Mucosa of stomach (tissue), 1 donor: ENCODE data around the gene NSUN5.
"Not testable (repeated sequence)": the region's sequence is repeated elsewhere in the genome, so short reads cannot be mapped to it uniquely, and the experiment has no call there.

Experiments used
- H3K27me3 ChIP-seq: one replicate; pipeline ENCODE4 v1.7.0; 2013; ENCODE audit warnings: mild to moderate bottlenecking, low read length; ENCODE audit not compliant: control insufficient read depth, insufficient read depth
- H3K36me3 ChIP-seq: one replicate; pipeline ENCODE4 v1.7.0; 2013; ENCODE audit warnings: low read length; ENCODE audit not compliant: control insufficient read depth, insufficient read depth
- H3K4me1 ChIP-seq: one replicate; pipeline ENCODE4 v1.7.0; 2013; ENCODE audit warnings: mild to moderate bottlenecking, low read length; ENCODE audit not compliant: control insufficient read depth, insufficient read depth
- H3K4me3 ChIP-seq: one replicate; pipeline ENCODE4 v1.7.0; 2013; ENCODE audit warnings: low read length
- H3K9ac ChIP-seq: one replicate; pipeline ENCODE4 v1.7.0; 2013; ENCODE audit warnings: mild to moderate bottlenecking, low read length, moderate library complexity
- H3K9me3 ChIP-seq: one replicate; pipeline ENCODE4 v1.7.0; 2013; ENCODE audit warnings: mild to moderate bottlenecking, low read length, moderate library complexity; ENCODE audit not compliant: control insufficient read depth
- donor health status: Pancreatic carcinoma.

Gene NSUN5

DNA sequence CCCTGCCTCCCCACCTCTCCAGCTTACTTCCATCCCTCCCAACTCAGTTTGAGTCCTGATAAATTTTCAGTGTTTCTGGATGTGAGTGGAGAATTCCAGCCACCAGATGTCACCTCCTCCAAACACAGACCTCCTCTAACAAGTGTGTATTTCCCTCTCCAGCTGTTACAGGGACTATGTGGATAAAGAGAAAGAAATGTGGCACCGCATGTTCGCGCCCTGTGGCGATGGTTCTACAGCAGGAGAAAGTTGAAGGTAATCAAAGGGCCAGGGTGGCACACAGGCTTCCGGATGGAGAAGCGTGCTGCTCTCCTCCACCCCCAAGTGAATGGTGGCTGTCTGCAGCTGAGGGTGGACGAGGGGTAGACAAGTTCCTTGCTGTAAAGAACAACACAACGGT lies 34.0 kb upstream of the NSUN5 start:
- Histone ChIP-seq H3K4me3 (no peak overlapping the region), H3K9me3 (no peaks in the 10 kb centered on the region), H3K9ac (no peak overlapping the region), H3K4me1 (no peaks in the 10 kb centered on the region), H3K36me3 (no peaks in the 10 kb centered on the region), H3K27me3 (no peaks in the 10 kb centered on the region)

DNA sequence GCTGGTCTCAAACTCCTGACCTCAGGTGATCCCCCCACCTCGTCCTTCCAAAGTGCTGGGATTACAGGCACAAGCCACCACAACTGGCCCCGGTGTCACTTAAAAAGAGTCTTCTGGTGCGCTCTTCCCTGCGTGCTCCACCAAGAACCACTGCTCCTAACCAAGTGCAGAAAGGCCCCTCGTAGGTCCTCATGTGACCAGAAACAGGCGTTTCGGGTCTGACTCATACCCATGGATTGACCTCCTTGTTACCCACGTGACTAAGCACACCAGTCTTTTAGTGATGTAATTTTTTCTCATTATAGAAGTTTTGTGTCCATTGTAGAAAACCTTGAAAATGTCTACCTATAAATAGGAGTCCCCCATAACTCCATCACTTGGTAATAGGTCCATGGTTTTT lies 33.3 kb upstream of the NSUN5 start:
- H3K9me3 ChIP-seq: no peaks in the 10 kb centered on the region
- H3K27me3 ChIP-seq: no peaks in the 10 kb centered on the region
- no peaks in the 10 kb centered on the region for H3K36me3 ChIP-seq
- no peak overlapping the region for H3K9ac ChIP-seq
- H3K4me3 ChIP-seq: no peak overlapping the region
- no peaks in the 10 kb centered on the region for H3K4me1 ChIP-seq

DNA sequence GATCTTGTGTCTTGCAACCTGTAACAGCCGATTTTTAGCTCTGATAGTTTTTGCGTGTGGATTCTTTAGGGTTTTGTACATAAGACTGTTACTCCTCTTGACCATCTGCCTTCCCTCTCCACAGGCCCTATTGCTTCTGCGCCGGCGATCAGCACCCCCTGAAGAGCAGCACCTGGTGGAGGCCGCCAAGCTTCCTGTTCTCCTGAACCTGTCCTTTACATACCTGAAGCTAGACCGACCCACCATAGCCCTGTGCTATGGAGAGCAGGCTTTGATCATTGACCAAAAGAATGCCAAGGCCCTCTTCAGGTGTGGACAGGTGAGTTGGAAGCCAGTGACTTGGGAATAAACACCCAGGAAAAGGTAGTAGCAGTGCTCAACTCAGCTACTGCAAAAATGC lies 31.9 kb upstream of the NSUN5 start:
- Histone ChIP-seq H3K4me3 (no peak overlapping the region), H3K27me3 (no peaks in the 10 kb centered on the region), H3K9ac (no peak overlapping the region), H3K36me3 (no peaks in the 10 kb centered on the region), H3K9me3 (no peaks in the 10 kb centered on the region), H3K4me1 (no peaks in the 10 kb centered on the region)

DNA sequence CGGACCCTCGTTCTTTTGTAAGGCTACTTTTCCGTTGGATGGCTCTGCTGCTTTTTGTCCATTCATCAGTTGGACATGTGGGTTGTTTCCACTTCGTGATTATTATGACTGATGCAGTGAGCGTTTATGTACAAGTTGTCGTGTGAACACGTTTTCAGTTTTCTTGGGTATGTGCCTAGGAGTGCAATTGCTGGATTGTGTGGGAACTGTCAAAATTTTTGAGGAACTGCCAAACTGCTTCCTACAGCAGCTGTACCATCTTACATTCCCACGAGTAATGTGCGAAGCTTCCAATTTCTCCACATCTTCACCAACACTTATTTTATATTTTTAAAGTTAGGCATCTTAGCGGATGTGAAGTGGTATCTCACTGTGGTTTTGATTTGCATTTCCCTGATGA lies 29.7 kb upstream of the NSUN5 start:
- Histone ChIP-seq H3K9me3 (no peaks in the 10 kb centered on the region), H3K9ac (no peak overlapping the region), H3K4me1 (no peaks in the 10 kb centered on the region)

DNA sequence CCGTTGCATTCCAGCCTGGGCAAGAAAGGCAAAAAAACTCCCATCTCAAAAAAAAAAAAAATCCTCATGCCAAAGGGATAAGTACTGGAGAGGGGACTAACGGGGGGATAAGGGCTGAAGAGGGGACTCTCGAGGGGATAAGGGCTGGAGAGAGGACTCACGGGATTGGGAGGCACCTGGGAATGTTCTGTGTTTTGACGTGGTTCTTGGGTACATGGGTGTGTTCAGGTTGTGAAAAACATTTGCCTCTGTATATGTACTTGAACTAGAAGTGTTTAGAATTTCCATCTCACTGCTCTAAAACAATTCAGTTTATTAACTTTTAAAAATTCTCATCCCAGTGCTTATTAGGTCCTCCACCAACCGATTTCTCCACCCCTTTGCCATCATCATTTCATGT lies 23.8 kb upstream of the NSUN5 start:
- no peaks in the 10 kb centered on the region for H3K36me3 ChIP-seq
- no peaks in the 10 kb centered on the region for H3K27me3 ChIP-seq
- no peaks in the 10 kb centered on the region for H3K4me1 ChIP-seq
- no peaks in the 10 kb centered on the region for H3K9me3 ChIP-seq
- no peak overlapping the region for H3K4me3 ChIP-seq
- H3K9ac ChIP-seq: no peak overlapping the region

More for the DNA sequence above, 29.7 kb upstream of the NSUN5 start:
- Histone ChIP-seq H3K4me3 (no peak overlapping the region), H3K27me3 (no peaks in the 10 kb centered on the region), H3K36me3 (no peaks in the 10 kb centered on the region)

DNA sequence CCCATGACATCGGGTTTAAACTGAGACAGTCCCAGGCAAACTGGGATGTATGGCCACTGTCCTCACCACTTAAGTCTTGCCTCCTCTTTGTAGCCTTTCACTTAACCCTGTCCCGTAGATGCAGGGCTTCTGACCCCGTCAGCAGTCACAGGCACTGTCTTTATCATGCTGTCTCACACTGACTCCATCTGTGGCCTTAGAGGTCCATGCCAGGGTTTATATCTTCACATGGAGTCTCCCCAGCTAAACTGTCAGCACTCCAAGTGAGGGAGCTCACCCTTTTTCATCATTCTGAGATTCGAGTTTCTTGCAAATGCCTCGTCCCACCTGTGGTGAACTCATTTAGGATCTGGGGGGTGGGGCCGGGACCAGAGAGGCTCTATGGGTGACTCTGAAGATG lies 22.1 kb upstream of the NSUN5 start:
- no peaks in the 10 kb centered on the region for H3K27me3 ChIP-seq
- no peaks in the 10 kb centered on the region for H3K36me3 ChIP-seq
- H3K9me3 ChIP-seq: no peaks in the 10 kb centered on the region
- H3K4me3 ChIP-seq: no peak overlapping the region
- no peak overlapping the region for H3K9ac ChIP-seq
- H3K4me1 ChIP-seq: no peaks in the 10 kb centered on the region

DNA sequence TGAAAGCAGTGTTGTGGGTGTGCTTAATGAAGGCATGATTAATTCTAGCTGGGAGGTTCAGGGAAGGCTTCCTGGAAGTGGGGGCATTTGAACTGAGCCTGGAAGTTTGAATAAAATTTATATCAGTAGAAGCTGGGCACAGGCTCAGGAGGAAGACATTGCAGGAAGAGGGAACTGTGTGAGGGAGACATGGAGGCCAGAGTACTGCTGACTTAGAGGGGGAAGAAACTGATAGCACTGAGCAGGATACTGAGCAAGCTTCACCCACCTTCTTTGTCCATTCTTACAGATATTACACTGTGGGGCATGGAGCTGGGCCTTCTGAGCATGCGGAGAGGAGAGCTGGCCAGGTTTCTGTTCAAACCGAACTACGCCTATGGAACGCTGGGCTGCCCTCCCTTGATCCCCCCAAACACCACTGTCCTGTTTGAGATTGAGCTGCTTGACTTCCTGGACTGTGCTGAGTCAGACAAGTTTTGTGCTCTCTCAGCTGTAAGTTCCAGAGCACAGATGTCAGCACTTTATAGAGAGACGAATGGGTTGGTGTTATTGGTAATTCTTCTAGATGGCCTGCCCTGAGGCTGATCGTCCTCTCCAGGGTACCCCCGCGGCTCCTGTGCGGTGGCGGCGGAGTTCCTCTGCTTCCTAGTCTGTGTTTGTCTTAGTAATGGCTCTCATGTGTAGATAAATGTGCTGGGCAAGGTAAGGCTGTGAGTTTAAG lies 21.4 kb upstream of the NSUN5 start:
- Histone ChIP-seq H3K27me3 (no peaks in the 10 kb centered on the region), H3K4me1 (no peaks in the 10 kb centered on the region), H3K9ac (no peak overlapping the region), H3K9me3 (no peaks in the 10 kb centered on the region), H3K4me3 (no peak overlapping the region), H3K36me3 (no peaks in the 10 kb centered on the region)

DNA sequence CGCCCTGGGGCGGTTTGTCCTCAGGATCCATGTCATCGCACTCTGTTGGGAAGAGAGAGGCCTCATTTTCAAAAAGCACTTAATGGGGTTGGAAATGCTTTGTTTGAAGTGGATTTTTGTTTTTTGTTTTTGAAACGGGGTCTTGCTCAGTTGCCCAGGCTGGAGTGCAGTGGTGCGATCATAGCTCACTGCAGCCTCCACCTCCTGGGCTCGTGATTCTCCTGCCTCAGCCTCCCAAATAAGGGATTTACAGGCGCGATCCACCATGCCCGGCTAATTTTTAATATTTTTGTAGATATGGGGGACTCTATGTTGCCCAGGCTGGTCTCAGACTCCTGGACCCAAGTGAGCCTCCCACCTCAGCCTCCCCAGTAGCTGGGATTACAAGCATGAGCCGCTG lies 20.1 kb upstream of the NSUN5 start:
- H3K9ac ChIP-seq: no peak overlapping the region
- H3K36me3 ChIP-seq: no peaks in the 10 kb centered on the region
- no peaks in the 10 kb centered on the region for H3K9me3 ChIP-seq
- no peak overlapping the region for H3K4me3 ChIP-seq
- H3K27me3 ChIP-seq: no peaks in the 10 kb centered on the region
- peaks cover 8% of the 10 kb centered on the region for H3K4me1 ChIP-seq

DNA sequence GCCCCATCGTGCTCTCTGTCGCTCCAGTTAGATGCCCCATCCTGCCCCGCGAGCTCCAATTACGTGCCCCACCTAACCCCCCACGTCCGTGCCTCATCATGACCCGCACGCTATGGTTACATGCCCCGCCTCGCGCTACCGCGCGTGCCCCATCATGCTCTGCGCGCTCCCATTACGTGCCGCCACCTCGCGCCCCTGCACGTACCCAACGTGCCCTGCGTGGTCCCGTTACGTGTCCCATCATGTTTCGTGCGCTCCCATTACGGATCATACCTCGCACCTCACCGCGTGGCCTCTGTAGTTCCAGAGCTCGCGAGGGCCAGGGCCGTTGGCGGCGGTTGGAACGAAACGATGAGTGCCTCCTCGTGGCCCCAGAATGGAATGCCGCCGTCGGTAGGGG lies 19.3 kb upstream of the NSUN5 start, which contains the start of the genes FKBP6 and TRIM50:
FKBP6 (plus strand) TSS at position 240 of the 400 bp plus-strand sequence. CDS start 268 bp downstream, outside the sequence.
TRIM50 (minus strand) TSS at position 161 of the 400 bp plus-strand sequence. CDS start 3,295 bp downstream, outside the sequence.
- not testable (repeated sequence) for H3K36me3 ChIP-seq, H3K9me3 ChIP-seq, H3K4me1 ChIP-seq, H3K4me3 ChIP-seq, H3K27me3 ChIP-seq, H3K9ac ChIP-seq

DNA sequence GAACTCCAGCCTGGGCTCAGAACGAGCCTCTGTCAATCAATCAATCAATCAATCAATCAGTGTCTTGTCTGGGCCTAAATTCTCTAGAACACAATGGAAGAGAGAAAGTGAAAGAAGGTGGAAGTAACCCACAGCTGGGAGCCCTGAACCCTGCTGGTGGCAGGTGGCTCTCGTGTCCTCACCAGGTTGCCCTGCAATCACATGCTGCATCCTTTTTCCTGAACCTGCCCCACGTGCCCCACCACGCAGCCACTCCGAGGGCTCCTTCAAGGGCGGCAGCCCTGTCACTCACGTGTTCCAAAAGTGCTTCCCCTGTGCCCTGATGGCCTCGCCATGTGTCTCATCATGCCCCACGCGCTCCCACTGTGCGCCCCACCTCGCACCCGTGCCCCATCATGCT lies 18.8 kb upstream of the NSUN5 start:
- not testable (repeated sequence) for H3K27me3 ChIP-seq, H3K9ac ChIP-seq, H3K4me1 ChIP-seq, H3K4me3 ChIP-seq, H3K9me3 ChIP-seq, H3K36me3 ChIP-seq

DNA sequence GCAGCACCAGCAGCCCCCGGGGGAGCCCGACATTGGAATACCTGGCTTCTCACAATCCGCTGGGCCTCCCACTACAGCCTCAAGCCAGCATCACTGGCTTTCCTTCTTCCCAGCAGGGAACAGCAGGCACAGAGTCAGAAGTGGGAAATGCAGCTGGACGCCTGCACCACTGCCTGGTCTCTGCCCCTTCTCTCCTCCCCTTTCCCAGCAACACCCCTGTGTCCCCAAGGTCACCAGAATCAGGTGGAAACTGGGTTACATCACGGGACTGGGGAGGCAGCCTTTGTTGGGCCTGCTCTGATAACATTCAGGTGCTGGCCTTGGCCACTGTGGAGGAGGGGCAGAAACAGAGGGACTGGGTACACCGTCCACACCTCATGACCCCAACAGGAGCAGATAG lies 16.8 kb upstream of the NSUN5 start:
- not testable (repeated sequence) for H3K4me3 ChIP-seq, H3K9ac ChIP-seq, H3K36me3 ChIP-seq, H3K27me3 ChIP-seq, H3K4me1 ChIP-seq, H3K9me3 ChIP-seq

DNA sequence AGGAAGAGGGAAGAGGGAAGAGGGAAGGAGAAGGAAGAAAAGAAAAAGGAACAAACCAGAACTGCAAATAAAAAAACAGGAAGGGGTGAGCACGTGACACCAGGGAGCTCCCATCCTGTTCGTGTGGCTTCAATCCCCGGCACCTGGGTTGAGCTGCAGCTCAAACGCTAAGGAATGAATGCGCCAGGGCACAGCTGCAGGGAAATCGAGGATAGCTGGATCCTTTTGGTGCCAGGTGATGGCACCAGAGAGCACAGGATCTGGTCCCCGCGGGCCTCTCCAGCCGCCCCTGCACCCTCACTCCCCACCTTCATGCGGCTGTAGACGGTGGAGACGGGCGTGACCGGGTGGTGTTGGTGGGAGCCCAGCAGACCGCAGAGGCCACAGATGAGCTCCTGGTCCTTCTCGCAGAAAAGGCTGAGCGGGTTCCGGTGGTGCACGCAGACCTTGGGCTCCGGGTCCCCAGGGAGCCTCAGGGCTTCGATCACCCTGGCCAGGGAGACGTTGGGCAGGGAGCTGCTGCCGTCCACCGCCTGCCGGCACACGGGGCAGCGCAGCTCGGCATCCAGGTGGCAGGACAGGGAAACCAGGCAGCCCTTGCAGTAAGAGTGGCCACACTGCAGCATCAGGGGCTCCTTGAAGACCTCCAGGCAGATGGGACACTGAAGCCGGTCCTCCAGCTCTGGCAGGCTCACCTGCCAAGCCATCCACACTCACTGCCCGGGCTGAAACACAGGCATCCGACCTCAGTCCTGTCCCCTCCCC lies 15.6 kb upstream of the NSUN5 start:
- H3K4me3 ChIP-seq, H3K9me3 ChIP-seq, H3K27me3 ChIP-seq, H3K36me3 ChIP-seq, H3K4me1 ChIP-seq, H3K9ac ChIP-seq: not testable (repeated sequence)
